Amniotic epithelial cell (primary cell): ENCODE measurements around the gene XPA.
"Not testable (repeated sequence)": the region's sequence is repeated elsewhere in the genome, so short reads cannot be mapped to it uniquely, and the experiment has no call there.

Source experiments
- DNase-seq: peaks from one replicate; pipeline ENCODE4 v3.0.0-alpha.2; 2010; ENCODE audit warnings: low read depth

The XPA gene

GRCh38 chr9:97696803-97697601 lies at the start of gene XPA:
TSS of gene XPA (minus strand) at chr9:97697340. CDS start at chr9:97697292, 48 bp downstream.
- DNase-seq = peak; percentile 82

DNA sequence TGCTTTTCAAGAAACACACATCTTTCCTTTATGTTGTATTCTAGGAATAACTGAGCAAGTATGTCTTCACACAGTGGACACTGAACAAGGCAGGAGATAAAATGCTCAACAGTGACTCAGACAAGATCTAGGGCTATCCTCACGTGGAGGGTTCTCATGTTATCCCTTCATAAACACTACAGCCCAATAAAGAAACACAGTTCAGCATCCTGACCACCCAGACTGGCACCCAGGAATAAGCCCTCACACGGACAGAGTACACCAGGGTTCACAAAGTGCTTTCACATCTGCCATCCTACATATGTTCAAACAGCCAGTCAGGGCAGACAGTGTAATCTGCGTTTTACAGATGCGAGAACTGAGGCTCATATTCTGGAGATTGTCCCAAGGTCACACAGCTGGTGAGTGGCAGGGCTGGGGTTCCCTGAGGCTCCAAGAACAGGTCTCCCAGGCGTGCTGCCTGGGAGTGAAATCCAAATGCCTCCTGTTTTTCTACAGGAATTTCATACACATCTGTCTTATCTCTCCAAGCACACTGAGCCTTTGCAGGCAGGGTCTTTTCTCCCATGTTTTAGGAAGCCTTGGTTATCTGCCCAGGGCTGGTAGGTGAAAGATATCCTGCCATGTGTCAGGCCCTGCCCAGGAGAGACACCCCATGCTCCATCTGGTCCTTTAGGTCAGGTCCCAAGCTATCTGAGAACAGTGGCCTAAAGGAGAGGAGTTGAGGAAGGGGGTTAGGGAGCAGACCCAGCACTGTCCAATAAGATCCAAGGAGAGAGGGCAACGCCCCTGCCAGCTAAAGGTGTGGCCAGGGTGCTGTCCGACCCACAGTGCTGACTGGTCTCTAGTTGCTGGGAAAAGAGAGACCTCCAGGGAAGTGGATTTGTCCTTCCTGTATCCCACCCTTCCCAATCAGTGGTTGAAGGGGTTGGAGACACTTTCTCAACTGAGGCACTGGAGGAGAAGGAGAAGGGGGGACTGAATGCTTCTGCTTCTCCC lies 47.9 kb upstream of the XPA start:
- DNase-seq = peak; percentile 77

GRCh38 chr9:97744025-97744424 lies 46.9 kb upstream of the XPA start:
- not testable (repeated sequence) for DNase-seq

DNA sequence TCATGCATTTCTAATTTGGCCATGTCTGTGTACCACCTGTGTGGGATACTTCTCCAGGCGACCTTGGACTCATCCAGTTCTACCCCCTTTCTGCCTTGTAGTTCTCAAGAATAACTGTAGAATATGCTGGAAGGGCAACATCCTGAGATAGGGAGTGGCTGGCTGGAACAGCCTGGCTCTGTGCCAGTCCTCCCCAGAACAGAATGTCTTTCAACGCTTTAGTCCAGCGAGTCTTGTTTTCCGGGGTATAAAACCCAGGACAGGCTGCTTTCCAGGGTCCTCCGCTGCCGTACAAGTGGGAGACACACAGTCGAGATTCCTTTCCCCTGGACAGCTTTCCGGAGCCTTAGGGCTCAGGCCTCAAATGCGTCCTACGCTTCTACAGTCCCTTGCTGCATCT lies 45.4 kb upstream of the XPA start:
- DNase-seq = no peak

DNA sequence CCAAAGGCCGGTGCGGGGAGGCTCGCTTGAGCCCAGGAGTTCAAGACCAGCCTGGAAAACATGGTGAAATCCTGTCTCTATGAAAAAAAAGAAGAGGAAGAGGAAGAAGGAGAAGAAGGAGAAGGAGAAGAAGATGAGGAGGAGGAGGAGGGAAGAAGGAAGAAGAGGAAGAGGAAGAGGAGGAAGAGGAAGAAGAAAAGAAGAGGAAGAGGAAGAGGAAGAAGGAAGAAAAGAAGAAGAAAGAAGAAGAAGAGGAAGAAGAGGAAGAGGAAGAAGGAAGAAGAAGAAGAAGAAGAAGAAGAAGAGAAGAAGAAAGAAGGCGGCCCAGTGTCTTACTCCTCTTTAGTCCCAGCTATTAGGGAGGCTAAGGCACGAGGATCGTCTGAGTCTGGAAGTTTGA lies 44.8 kb upstream of the XPA start:
- DNase-seq = no peak

- peak; percentile 41 for DNase-seq
These were observed 44.0 kb upstream of the XPA start for GRCh38 chr9:97740848-97741821.

DNA sequence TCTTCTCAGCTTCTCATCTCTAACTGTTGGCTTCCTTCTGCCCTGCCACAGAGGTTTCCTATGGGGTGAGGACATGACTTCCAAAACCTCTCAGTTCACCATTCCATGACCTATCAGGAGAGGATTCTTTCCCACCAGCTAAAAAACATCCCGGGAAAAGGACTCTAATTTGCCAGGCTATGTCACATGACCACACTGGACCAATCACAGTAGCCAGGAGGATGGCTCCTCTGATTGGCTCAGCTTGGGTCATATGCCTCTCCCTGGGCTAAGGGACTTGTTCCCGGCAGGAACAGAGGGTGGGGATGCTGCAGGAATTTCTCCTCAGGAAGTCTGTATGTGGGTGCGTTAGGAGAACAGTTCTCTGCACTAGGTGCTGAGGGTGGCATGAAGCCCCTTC lies 40.3 kb upstream of the XPA start:
- peak; percentile 18 for DNase-seq

GRCh38 chr9:97735070-97735600 lies 38.0 kb upstream of the XPA start:
- no peak for DNase-seq

- DNase-seq = no peak
These were observed 29.6 kb upstream of the XPA start for GRCh38 chr9:97726716-97727115.

DNA sequence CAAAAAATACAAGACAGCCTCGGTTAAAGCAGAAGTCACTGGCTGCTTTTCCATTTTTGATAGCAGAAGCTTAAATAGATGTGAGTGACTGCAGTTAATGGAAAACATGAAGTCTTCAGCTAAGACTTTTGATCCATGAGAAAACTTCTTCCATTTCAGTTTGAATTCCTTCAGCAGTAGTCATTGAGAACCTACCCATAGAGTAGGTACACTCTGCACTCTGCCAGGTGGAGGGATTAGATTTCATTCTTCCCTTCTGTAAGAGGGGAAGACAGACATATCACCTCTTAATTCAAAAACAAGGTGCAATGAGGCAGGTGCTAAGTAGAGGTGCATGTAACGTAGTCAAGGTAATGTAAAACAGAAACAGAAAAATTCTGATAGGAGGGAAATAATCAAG lies 26.7 kb upstream of the XPA start:
- no peak for DNase-seq

GRCh38 chr9:97722331-97722730 lies 25.2 kb upstream of the XPA start:
- DNase-seq = no peak

GRCh38 chr9:97721396-97721795 lies 24.3 kb upstream of the XPA start:
- DNase-seq = no peak

- no peak for DNase-seq
These were observed 20.7 kb upstream of the XPA start for GRCh38 chr9:97717866-97718265.

DNA sequence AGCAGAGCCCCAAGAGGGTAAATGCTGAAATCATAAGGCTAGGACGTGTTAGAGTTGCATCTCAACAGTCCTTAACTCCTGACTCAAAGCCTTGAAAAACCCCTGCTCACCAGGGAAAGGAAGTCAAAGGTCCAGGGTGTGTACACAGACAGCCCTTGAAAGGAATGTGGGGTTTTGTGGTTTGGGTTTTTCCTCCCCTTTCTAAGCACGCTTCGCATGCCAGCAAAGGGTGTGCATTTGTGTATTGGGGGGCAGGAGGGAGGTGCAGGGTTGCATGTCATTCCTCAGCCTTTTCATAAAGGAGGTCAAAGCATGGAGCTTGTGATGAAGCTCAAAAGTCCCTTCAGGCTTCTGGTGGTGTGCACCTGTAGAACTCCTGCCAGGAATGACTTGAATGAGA lies 17.3 kb upstream of the XPA start:
- DNase-seq = peak; percentile 73

DNA sequence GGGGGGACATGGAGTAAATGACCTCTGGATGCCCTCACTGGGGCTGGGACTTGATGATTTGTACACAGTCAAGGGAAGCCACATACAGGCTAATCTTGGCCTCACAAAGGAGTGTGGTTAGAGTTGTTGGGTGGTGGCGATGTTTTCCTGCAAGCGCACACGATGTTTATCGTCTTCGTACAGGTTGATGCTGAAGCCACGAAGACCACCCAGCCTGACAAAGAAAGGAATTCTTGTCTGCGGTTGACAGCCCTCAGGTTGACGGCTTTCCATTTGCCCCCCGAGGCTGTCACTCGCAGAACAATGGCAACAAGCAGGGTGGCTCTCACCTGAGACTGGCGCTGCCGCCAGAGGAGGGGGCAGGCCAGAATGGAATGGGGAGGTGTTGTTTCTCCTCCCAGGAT lies 14.1 kb upstream of the XPA start:
- no peak for DNase-seq

GRCh38 chr9:97710356-97711222 lies 13.4 kb upstream of the XPA start:
- peak; percentile 54 for DNase-seq

GRCh38 chr9:97706246-97706645 lies 9.1 kb upstream of the XPA start:
- DNase-seq = peak; percentile 7

GRCh38 chr9:97705354-97705950 lies 8.3 kb upstream of the XPA start:
- DNase-seq = peak; percentile 35

- DNase-seq = peak; percentile 32
These were observed 7.7 kb upstream of the XPA start for GRCh38 chr9:97704851-97705250.

DNA sequence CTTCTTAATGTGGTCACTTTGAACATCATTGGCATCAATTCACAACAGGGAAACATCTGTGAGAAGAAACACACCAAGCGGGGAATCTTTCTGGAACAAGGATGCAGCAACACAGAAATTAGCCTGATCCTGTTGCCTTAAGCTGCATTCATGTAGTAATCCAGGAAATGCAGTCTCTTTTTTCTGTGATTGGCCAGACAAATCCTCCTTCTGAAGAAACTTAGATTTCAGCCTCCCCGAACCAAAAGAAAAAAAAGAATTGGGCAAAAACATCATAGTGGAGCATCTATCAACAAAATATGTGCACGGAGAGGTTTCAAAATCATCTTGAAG lies 7.2 kb upstream of the XPA start:
- no peak for DNase-seq
